ENCODE results near the gene RBM28.
"Not testable (repeated sequence)": the region's sequence is repeated elsewhere in the genome, so short reads cannot be mapped to it uniquely, and the experiment has no call there.

RBM28 gene

GRCh38 chr7:128280451-128280850 lies 63.3 kb downstream of the RBM28 start:
- not testable (repeated sequence) for DNase-seq

GRCh38 chr7:128279124-128279713 lies 64.5 kb downstream of the RBM28 start:
- DNase-seq, result no peak

GRCh38 chr7:128278366-128278765 lies 65.3 kb downstream of the RBM28 start:
- no peak for DNase-seq

GRCh38 chr7:128275681-128276080 lies 68.0 kb downstream of the RBM28 start:
- DNase-seq, result no peak

- DNase-seq, result no peak
Measured at GRCh38 chr7:128274884-128275603, 68.7 kb downstream of the RBM28 start.

GRCh38 chr7:128274246-128274883 lies 69.3 kb downstream of the RBM28 start:
- DNase-seq, result no peak

GRCh38 chr7:128271942-128272481 lies 71.7 kb downstream of the RBM28 start:
- DNase-seq, result no peak

GRCh38 chr7:128271471-128271941 lies 72.2 kb downstream of the RBM28 start:
- no peak for DNase-seq

GRCh38 chr7:128270826-128271272 lies 72.9 kb downstream of the RBM28 start:
- no peak for DNase-seq

GRCh38 chr7:128268233-128268632 lies 75.5 kb downstream of the RBM28 start:
- no peak for DNase-seq

GRCh38 chr7:128267595-128267924 lies 76.1 kb downstream of the RBM28 start:
- DNase-seq, result no peak

GRCh38 chr7:128266883-128267594 lies 76.7 kb downstream of the RBM28 start:
- no peak for DNase-seq

GRCh38 chr7:128266529-128266882 lies 77.2 kb downstream of the RBM28 start:
- no peak for DNase-seq

- DNase-seq, result no peak
Measured at GRCh38 chr7:128265906-128266300, 77.8 kb downstream of the RBM28 start.

GRCh38 chr7:128265156-128265905 lies 78.4 kb downstream of the RBM28 start:
- no peak for DNase-seq

- no peak for DNase-seq
Measured at GRCh38 chr7:128264477-128264876, 79.2 kb downstream of the RBM28 start.

GRCh38 chr7:128263420-128263819 lies 80.3 kb downstream of the RBM28 start:
- no peak for DNase-seq

- no peak for DNase-seq
Measured at GRCh38 chr7:128262273-128263028, 81.3 kb downstream of the RBM28 start.

- no peak for DNase-seq
Measured at GRCh38 chr7:128260069-128260795, 83.5 kb downstream of the RBM28 start.

GRCh38 chr7:128259131-128260061 lies 84.3 kb downstream of the RBM28 start:
- DNase-seq, result no peak
